Smooth muscle cell (in vitro differentiated cells): ENCODE results near the gene MYCT1. TPM values are rescaled to one million over a fixed set of nuclear protein-coding genes. Genes with fewer than 3 reads are reported as not detected.

ENCODE experiments used
- DNase-seq: peaks from one replicate; lab custom pipeline; 2025; ENCODE audit not compliant: unreplicated experiment; lab: John Stamatoyannopoulos, UW
- H2AFZ ChIP-seq: fragments of 200-600 bp; sonication (generic); 2 replicates; pipeline ENCODE4 v1.6.0; 2016; ENCODE audit warnings: antibody characterized with exemption, low read depth, mild to moderate bottlenecking
- H3F3A ChIP-seq: fragments of 200-600 bp; sonication (generic); 2 replicates; pipeline ENCODE4 v1.6.0; 2017; ENCODE audit warnings: antibody characterized with exemption, low read depth
- H3K27ac ChIP-seq: fragments of 200-600 bp; sonication (generic); 2 replicates; pipeline ENCODE4 v1.5.1; 2016; ENCODE audit warnings: low read depth, mild to moderate bottlenecking
- H3K27me3 ChIP-seq: fragments of 200-600 bp; sonication (generic); 2 replicates; pipeline ENCODE4 v1.6.1; 2016; ENCODE audit warnings: low read depth, mild to moderate bottlenecking
- H3K36me3 ChIP-seq: fragments of 200-600 bp; sonication (generic); 2 replicates; pipeline ENCODE4 v1.5.1; 2016; ENCODE audit warnings: low read depth
- H3K4me1 ChIP-seq: fragments of 200-600 bp; sonication (generic); 2 replicates; pipeline ENCODE4 v1.5.1; 2016; ENCODE audit warnings: low read depth
- H3K4me2 ChIP-seq: fragments of 200-600 bp; sonication (generic); 2 replicates; pipeline ENCODE4 v1.6.0; 2016; ENCODE audit warnings: mild to moderate bottlenecking
- H3K4me3 ChIP-seq: fragments of 200-600 bp; sonication (generic); 2 replicates; pipeline ENCODE4 v1.5.1; 2016; ENCODE audit warnings: mild to moderate bottlenecking
- H3K79me2 ChIP-seq: fragments of 200-600 bp; sonication (generic); 2 replicates; pipeline ENCODE4 v1.6.0; 2016; ENCODE audit warnings: low read depth, mild to moderate bottlenecking
- H3K9ac ChIP-seq: fragments of 200-600 bp; sonication (generic); 2 replicates; pipeline ENCODE4 v1.6.0; 2016; ENCODE audit warnings: low read depth
- H3K9me3 ChIP-seq: fragments of 200-600 bp; sonication (generic); replicated peaks from 2 replicates; pipeline ENCODE4 v1.5.1; 2016; ENCODE audit warnings: low read depth
- H4K20me1 ChIP-seq: fragments of 200-600 bp; sonication (generic); 2 replicates; pipeline ENCODE4 v1.6.0; 2016; ENCODE audit warnings: low read depth
- CTCF ChIP-seq: fragments of 200-600 bp; sonication (generic); IDR thresholded peaks from 2 replicates; pipeline ENCODE4 v1.5.1; 2017; ENCODE audit warnings: borderline replicate concordance, mild to moderate bottlenecking, antibody characterized with exemption; ENCODE audit not compliant: insufficient read depth, poor library complexity, severe bottlenecking
- WGBS: methylation state at CpG from one replicate; pipeline ENCODE4 v1.1.7; 2016; ENCODE audit warnings: low lambda C conversion rate; 5-methylcytosine and 5-hydroxymethylcytosine counted together
- polyA plus RNA-seq: library from polyadenylated mRNA; unstranded; fragments of >200 nt; fragmentation: Nextera tagmentation; extraction: Ambion mirVana; gene quantifications from 2 replicates; pipeline ENCODE4 v1.2.1, GENCODE V29; 2016
- total RNA-seq: library from RNA; depleted of rRNA; stranded (reverse); fragments of >200 nt; gene quantifications from 2 replicates; pipeline ENCODE4 v1.2.3, GENCODE V29; 2014

The MYCT1 gene
- total and polyA plus RNA-seq, 2 experiments from 2014 or later, result not detected

DNA sequence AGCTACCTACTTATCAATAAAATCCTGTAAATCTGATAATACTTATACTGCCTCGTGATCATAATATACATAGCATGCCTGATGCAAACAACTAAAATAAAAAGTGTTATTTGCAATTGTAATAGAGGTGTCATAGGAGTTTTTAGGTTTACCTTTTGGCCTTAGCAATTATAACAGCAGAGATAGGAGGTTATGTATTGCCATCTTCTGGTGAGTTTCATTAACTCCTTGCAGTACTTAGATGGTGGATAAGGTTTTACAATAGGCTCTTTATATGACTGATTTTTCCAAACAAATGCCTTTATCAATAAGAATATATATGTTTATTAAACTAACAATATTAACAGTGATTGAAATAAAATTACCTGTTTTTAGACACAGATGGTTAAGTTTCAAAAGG lies 27.8 kb upstream of the MYCT1 start:
- Histone ChIP-seq H3K27ac (no peak overlapping the region), H3F3A (no peaks in the 10 kb centered on the region), H4K20me1 (no peaks in the 10 kb centered on the region), H3K9me3 (no peaks in the 10 kb centered on the region), H2AFZ (no peak overlapping the region), H3K27me3 (no peaks in the 10 kb centered on the region), H3K4me3 (no peak overlapping the region), H3K4me2 (no peak overlapping the region), H3K36me3 (no peaks in the 10 kb centered on the region), H3K4me1 (no peaks in the 10 kb centered on the region), H3K79me2 (no peaks in the 10 kb centered on the region), H3K9ac (no peak overlapping the region)
- TF ChIP-seq CTCF, result peak; percentile 36
- 3% methylated on average over 1 of the region's 1 CpG for WGBS
- DNase-seq, result no peak

- H3K9me3 ChIP-seq, result no peaks in the 10 kb centered on the region
- H3K27me3 ChIP-seq, result no peaks in the 10 kb centered on the region
- no peaks in the 10 kb centered on the region for H3K79me2 ChIP-seq
- H3K4me3 ChIP-seq, result no peak overlapping the region
- no peak overlapping the region for H3K27ac ChIP-seq
- H3K4me2 ChIP-seq, result no peak overlapping the region
- H3K9ac ChIP-seq, result no peak overlapping the region
- H3K4me1 ChIP-seq, result no peaks in the 10 kb centered on the region
- WGBS, result 60% methylated on average over 4 of the region's 4 CpGs
- DNase-seq, result no peak
- no peak overlapping the region for H2AFZ ChIP-seq
- H3F3A ChIP-seq, result no peaks in the 10 kb centered on the region
- no peaks in the 10 kb centered on the region for H3K36me3 ChIP-seq
- H4K20me1 ChIP-seq, result no peaks in the 10 kb centered on the region
- no peak for TF ChIP-seq CTCF
Observed at GRCh38 chr6:152671171-152671570, 26.5 kb upstream of the MYCT1 start.

DNA sequence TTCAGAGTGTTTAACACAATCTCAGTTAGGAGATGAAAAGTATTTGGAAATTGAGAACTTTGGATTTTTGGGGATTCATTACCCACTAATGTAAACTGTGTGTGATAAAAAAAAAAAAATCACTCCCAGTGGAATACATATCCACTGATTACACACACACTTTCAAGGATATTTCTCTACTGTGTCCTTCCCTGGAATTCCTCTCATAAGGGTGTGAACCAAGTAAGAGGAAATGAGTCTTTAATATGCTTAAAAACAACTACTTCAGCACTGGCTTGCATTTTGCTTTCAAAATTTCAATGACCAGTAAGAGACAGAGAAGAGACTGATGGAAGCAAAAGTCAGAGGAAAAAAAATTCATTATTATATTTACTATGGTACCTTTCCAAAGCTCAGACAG lies 24.5 kb upstream of the MYCT1 start:
- H3K9me3 ChIP-seq, result no peaks in the 10 kb centered on the region
- no peaks in the 10 kb centered on the region for H3K4me1 ChIP-seq
- no peaks in the 10 kb centered on the region for H3K27me3 ChIP-seq
- no peak overlapping the region for H2AFZ ChIP-seq
- no peak for TF ChIP-seq CTCF
- no peak overlapping the region for H3K9ac ChIP-seq
- no peaks in the 10 kb centered on the region for H3F3A ChIP-seq
- H3K4me2 ChIP-seq, result no peak overlapping the region
- H3K27ac ChIP-seq, result no peak overlapping the region
- H3K79me2 ChIP-seq, result no peaks in the 10 kb centered on the region
- no peaks in the 10 kb centered on the region for H4K20me1 ChIP-seq
- H3K36me3 ChIP-seq, result no peaks in the 10 kb centered on the region
- no peak overlapping the region for H3K4me3 ChIP-seq
- DNase-seq, result no peak

DNA sequence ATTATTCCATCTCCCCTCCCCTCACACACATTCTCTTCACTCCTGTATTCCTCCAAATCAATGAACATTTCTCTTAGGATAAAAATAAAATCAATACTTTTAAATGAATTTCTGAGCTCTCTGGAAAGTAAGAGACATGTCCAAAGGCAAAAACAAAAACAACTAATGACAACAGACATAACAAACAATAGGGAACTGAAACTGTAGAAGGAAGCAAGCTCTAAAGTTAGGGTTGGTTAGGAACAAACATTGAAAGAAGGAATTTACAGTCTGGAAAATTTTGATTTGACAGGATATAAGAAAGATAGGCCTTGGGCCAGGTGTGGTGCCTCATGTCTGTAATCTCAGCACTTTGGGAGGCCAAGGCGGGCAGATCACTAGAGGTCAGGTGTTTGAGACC lies 17.5 kb upstream of the MYCT1 start:
- WGBS, result 94% methylated on average over 1 of the region's 1 CpG
- no peak for TF ChIP-seq CTCF
- H3F3A ChIP-seq, result no peaks in the 10 kb centered on the region
- H2AFZ ChIP-seq, result no peak overlapping the region
- no peak overlapping the region for H3K4me2 ChIP-seq
- H4K20me1 ChIP-seq, result no peaks in the 10 kb centered on the region
- no peak overlapping the region for H3K4me3 ChIP-seq
- H3K4me1 ChIP-seq, result peaks cover 8% of the 10 kb centered on the region
- H3K27ac ChIP-seq, result no peak overlapping the region
- H3K9ac ChIP-seq, result no peak overlapping the region
- no peaks in the 10 kb centered on the region for H3K79me2 ChIP-seq
- H3K27me3 ChIP-seq, result no peaks in the 10 kb centered on the region
- no peaks in the 10 kb centered on the region for H3K36me3 ChIP-seq
- H3K9me3 ChIP-seq, result no peaks in the 10 kb centered on the region
- DNase-seq, result no peak
